Transverse colon (tissue), 4 donors: Measurements from ENCODE around the gene NAGS. TPM values are rescaled to one million over a fixed set of nuclear protein-coding genes. Genes with fewer than 3 reads are reported as not detected.

Experiments used
- DNase-seq: peaks from one replicate; pipeline ENCODE4 v3.0.0-alpha.2; 2019
- H3K27ac ChIP-seq, 4 donors: fragments of 200-600 bp; sonication (generic); 2 replicates each; pipeline ENCODE4 v1.5.1; 2016 to 2018; ENCODE audit warnings: inconsistent platforms in 4 of 4
- H3K27me3 ChIP-seq: fragments of 200-600 bp; sonication (generic); 2 replicates; pipeline ENCODE4 v1.5.1; 2017; ENCODE audit warnings: inconsistent platforms
- H3K36me3 ChIP-seq, 4 donors: fragments of 200-600 bp; sonication (generic); 2 replicates each; pipeline ENCODE4 v1.5.1; 2017 to 2019; ENCODE audit warnings: inconsistent platforms in 4 of 4
- H3K4me1 ChIP-seq, 4 donors: fragments of 200-600 bp; sonication (generic); 2 replicates each; pipeline ENCODE4 v1.5.1; 2017 to 2020; ENCODE audit warnings: inconsistent platforms in 4 of 4
- H3K4me3 ChIP-seq, 4 donors: fragments of 200-600 bp; sonication (generic); 1 replicate in 1 of 4; 2 replicates in 3 of 4; pipeline versions ENCODE4 v1.5.1 to v1.6.1; 2017 to 2019; ENCODE audit warnings: inconsistent platforms in 4 of 4
- H3K9me3 ChIP-seq, 2 donors: fragments of 200-600 bp; sonication (generic); 2 replicates each; pipeline ENCODE4 v1.5.1; 2017 to 2019; ENCODE audit warnings: inconsistent platforms in 2 of 2
- EP300 ChIP-seq: sonication (generic); formaldehyde crosslinking; IDR thresholded peaks from one replicate; pipeline ENCODE4 v1.6.1; 2017; ENCODE audit warnings: antibody characterized with exemption, low read depth
- POLR2A ChIP-seq: fragments of 450-650 bp; IDR thresholded peaks from one replicate; pipeline ENCODE4 v1.6.1; 2016; ENCODE audit warnings: antibody characterized with exemption, mild to moderate bottlenecking, moderate library complexity
- POLR2AphosphoS5 ChIP-seq, 3 donors: sonication (generic); formaldehyde crosslinking; IDR thresholded peaks; one replicate each; pipeline ENCODE4 v1.6.1; 2016; ENCODE audit warnings: antibody characterized with exemption in 3 of 3
- WGBS, 2 donors: methylation state at CpG; one replicate each; pipeline ENCODE4 v1.1.5; 2018; ENCODE audit warnings: low coverage in 1 of 2; 5-methylcytosine and 5-hydroxymethylcytosine counted together
- in situ Hi-C, 4 donors: fragments of 200-750 bp; cut with MboI; loops; one replicate each; pipeline versions ENCODE4 v1.15.0 to v1.15.1; 2017; ENCODE audit warnings: low sequenced_read_pairs in 3 of 4, low pct_ligation_motif_present in 1 of 4, low pct_unique_long_range_greater_than_20kb in 1 of 4
- intact Hi-C: fragments of 100-400 bp; cut with DNase I; formaldehyde crosslinking; loops from one replicate; pipeline ENCODE4 v1.15.1; 2023; ENCODE audit warnings: low total_unique reads
- total RNA-seq, 4 donors: library from RNA; depleted of rRNA; stranded (reverse); fragments of >200 nt; gene quantifications; one replicate each; pipeline ENCODE4 v1.1.0, GENCODE V29; 2016
- TF ChIP-seq, protein P1 (sequence below), 5 experiments: fragments of 200-600 bp in 3 of 5; fragments of 450-650 bp in 2 of 5; sonication (generic) in 3 of 5; IDR thresholded peaks; 1 replicate in 2 of 5; 2 replicates in 3 of 5; pipeline ENCODE4 v1.5.1; 2016 to 2017; ENCODE audit warnings: antibody characterized with exemption in 5 of 5, inconsistent platforms in 3 of 5, mild to moderate bottlenecking in 2 of 5, moderate library complexity in 1 of 5

Gene NAGS
- total RNA-seq, 4 donors from 2014 or later, result 3.0 to 46.3 (median 17.7) TPM

DNA sequence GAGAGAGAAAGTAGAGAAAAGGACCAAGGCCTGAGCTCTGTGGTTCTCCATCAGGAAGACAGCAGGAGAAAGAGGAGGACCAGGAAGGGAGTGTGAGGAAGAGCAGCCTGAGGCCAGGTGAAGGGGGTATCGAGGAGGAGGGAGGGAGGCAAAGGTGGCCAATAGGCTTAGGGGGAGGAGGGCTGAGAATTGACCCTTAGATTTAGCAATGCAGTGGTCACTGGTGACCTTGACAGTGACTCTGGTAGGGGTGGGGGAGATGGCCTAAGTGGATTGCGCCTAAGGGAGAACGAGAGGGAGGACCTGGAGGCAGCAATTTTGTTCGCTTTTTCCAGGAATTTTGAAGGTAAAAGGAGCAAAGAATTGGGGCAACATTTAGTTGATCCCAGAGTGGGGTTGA, 5.4 kb upstream of the NAGS start:
- no peak overlapping the region for H3K4me3 ChIP-seq
- in situ Hi-C loops (loop anchor here in 3 of 4 donors (10.0 to 25.0 kb wide), 2 partner anchors 54 to 112 kb away; partner anchors contain the start of gene PPY (in 3 of the 3)), intact Hi-C loops (no loop called here)
- DNase-seq, result no peak
- peaks cover 37% of the 10 kb centered on the region for H3K27me3 ChIP-seq
- 80% methylated on average over 4 of the region's 4 CpGs; no CpG with 5 or more reads in 1 of the 2 donors for WGBS, 2 donors
- TF ChIP-seq, protein P1, sequence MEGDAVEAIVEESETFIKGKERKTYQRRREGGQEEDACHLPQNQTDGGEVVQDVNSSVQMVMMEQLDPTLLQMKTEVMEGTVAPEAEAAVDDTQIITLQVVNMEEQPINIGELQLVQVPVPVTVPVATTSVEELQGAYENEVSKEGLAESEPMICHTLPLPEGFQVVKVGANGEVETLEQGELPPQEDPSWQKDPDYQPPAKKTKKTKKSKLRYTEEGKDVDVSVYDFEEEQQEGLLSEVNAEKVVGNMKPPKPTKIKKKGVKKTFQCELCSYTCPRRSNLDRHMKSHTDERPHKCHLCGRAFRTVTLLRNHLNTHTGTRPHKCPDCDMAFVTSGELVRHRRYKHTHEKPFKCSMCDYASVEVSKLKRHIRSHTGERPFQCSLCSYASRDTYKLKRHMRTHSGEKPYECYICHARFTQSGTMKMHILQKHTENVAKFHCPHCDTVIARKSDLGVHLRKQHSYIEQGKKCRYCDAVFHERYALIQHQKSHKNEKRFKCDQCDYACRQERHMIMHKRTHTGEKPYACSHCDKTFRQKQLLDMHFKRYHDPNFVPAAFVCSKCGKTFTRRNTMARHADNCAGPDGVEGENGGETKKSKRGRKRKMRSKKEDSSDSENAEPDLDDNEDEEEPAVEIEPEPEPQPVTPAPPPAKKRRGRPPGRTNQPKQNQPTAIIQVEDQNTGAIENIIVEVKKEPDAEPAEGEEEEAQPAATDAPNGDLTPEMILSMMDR (IDR thresholded peaks at IDR 0.05), result no peak
- TF ChIP-seq EP300 (no peak), POLR2AphosphoS5 (IDR thresholded peaks at IDR 0.05) (no peak), POLR2A (no peak)
- H3K27ac ChIP-seq, result no peak overlapping the region
- H3K9me3 ChIP-seq, result no peaks in the 10 kb centered on the region
- no peaks in the 10 kb centered on the region for H3K36me3 ChIP-seq
- H3K4me1 ChIP-seq, result peaks cover 4 to 8% (median 7%) of the 10 kb centered on the region in 4 donors

DNA sequence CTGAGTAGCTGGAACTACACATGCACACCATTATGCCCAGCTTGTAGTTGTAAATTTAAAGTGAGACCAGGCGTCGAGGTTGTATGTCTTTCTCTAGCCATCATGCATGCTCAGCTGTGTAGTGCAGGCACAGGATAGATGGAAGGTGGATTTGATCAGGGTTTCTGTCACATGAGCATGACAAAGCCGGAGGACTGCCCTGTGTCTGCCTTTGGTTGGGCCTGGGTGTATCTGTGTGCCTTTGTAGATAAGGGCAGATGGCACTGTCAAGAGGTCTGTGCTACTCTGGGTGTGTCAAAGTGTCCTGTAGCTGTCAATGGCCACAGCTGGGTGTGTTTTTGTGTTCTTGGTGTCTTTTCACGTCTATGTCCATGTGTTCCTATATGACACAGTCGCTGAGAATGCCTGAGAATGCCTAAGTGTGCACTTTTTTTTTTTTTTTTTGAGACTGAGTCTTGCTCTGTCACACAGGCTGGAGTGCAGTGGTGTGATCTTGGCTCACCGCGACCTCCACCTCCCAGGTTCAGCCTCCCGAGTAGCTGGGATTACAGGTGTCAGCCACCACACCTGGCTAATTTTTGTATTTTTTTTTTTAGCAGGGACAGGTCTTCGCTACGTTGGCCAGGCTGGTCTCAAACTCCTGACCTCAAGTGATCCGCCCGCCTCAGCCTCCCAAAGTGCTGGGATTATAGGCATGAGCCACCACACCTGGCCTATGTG, 4.1 kb upstream of the NAGS start:
- Histone ChIP-seq H3K27me3 (peaks cover 37% of the 10 kb centered on the region), H3K4me3 (no peak overlapping the region), H3K27ac (no peak overlapping the region), H3K9me3 (no peaks in the 10 kb centered on the region), H3K4me1 (peaks cover 0 to 11% (median 11%) of the 10 kb centered on the region in 4 donors), H3K36me3 (no peaks in the 10 kb centered on the region)
- no peak for DNase-seq
- in situ Hi-C loops, result no loop called here
- intact Hi-C loops, result no loop called here
- TF ChIP-seq EP300, result no peak
- TF ChIP-seq, protein P1 (IDR thresholded peaks at IDR 0.05), result no peak
- 83% methylated on average over 12 of the region's 12 CpGs; no CpG with 5 or more reads in 1 of the 2 donors for WGBS, 2 donors

DNA sequence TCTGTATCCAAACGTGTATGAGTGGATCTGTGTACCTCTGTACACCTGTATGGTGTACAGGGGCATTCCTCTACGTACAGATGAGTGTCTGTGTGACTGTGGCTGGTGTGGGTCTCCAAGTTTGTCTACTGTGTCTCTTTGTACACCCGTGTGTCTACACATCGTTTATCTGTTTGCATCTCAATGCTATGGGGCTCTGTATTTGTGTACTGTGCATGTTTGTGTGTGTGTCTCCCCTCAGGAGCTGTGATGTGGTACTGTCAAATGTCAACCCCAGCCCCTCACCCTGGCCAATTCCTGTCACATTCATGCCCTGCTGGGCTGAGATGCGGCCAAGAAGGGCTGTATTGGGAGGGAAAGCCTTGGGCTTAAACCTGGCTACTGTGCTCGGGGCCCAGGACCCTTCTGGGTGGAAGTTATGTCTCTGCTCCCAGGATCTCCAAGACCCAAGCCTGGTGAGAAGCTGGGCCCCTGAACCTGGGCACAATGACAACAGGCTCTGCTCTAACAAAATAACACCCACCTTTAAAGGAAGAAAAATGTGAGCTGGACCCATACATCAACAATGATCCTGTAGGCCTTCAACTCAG, 3.5 kb upstream of the NAGS start:
- intact Hi-C loops, result no loop called here
- no peaks in the 10 kb centered on the region for H3K36me3 ChIP-seq

DNA sequence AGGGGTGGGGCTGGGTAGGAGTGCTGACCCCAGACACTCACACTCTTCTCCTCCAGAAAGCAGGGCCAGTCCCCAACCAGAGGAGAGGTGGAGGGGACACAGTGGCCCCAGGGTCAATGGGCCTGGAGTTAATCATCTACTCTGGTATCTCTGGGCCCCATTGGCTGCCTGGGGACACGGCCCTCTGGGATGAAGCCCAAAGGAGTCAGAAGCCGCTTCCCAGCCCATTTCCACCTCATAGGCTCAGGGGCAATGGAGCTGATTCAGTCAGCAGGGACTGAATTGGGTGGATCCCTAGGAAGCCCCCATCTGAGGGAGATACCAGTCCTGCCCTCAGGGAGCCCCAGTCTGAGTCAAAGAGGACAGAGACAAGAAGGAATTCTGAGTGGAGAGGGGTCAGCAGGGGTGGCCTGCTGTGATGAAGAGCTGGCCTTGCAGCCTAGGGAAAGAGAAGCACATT, 2.9 kb upstream of the NAGS start:
- WGBS, 2 donors, result 81% methylated on average over 2 of the region's 2 CpGs; no CpG with 5 or more reads in 1 of the 2 donors
- intact Hi-C loops, result no loop called here
- H3K4me3 ChIP-seq, result no peak overlapping the region
- no peak for DNase-seq
- peaks cover 8 to 23% (median 22%) of the 10 kb centered on the region in 4 donors for H3K4me1 ChIP-seq
- no peaks in the 10 kb centered on the region for H3K9me3 ChIP-seq
- H3K27me3 ChIP-seq, result peaks cover 33% of the 10 kb centered on the region
- in situ Hi-C loops, result no loop called here
- no peaks in the 10 kb centered on the region for H3K36me3 ChIP-seq
- no peak overlapping the region for H3K27ac ChIP-seq
- TF ChIP-seq POLR2AphosphoS5 (IDR thresholded peaks at IDR 0.05) (no peak), POLR2A (no peak), EP300 (no peak)
- TF ChIP-seq, protein P1 (IDR thresholded peaks at IDR 0.05), result no peak

More for the DNA sequence above, 3.5 kb upstream of the NAGS start:
- TF ChIP-seq POLR2AphosphoS5 (IDR thresholded peaks at IDR 0.05) (no peak), POLR2A (no peak), EP300 (no peak)
- TF ChIP-seq, protein P1 (IDR thresholded peaks at IDR 0.05), result no peak
- 75 to 90% methylated on average over 2 to 6 of the region's 6 CpGs for WGBS, 2 donors
- peaks cover 38% of the 10 kb centered on the region for H3K27me3 ChIP-seq
- H3K4me3 ChIP-seq, result no peak overlapping the region
- in situ Hi-C loops, result no loop called here
- no peak overlapping the region for H3K27ac ChIP-seq
- peaks cover 6 to 18% (median 18%) of the 10 kb centered on the region in 4 donors for H3K4me1 ChIP-seq
- DNase-seq, result no peak
- no peaks in the 10 kb centered on the region for H3K9me3 ChIP-seq
